LNCAP (cell line): ENCODE measurements around the gene TNIP1.

ENCODE experiments used
- TF ChIP-seq, protein P1 (sequence below): fragments of 450-650 bp; IDR thresholded peaks from 2 replicates; pipeline ENCODE4 v1.5.1; 2017; ENCODE audit warnings: mild to moderate bottlenecking

The TNIP1 gene

DNA sequence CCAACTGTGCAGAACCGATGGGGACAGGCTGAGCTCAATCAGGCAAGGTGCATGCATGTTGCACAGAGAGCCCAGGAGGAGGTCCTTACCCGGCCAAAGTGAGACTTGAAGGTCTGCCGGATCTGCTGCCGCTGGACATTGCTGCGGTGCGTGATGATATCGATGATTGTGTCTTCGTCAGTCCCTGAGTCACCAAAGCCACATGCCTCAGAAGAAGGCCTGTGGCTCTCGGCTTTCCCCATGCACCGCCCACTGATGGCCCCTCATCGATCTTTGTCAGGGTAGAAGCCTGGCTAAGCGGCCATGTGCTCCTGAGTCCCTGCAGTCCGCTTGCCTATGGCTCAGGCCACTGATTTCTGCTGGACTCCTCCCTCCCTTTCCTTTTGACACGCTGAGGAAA lies 42.0 kb upstream of the TNIP1 start:
- TF ChIP-seq, protein P1, sequence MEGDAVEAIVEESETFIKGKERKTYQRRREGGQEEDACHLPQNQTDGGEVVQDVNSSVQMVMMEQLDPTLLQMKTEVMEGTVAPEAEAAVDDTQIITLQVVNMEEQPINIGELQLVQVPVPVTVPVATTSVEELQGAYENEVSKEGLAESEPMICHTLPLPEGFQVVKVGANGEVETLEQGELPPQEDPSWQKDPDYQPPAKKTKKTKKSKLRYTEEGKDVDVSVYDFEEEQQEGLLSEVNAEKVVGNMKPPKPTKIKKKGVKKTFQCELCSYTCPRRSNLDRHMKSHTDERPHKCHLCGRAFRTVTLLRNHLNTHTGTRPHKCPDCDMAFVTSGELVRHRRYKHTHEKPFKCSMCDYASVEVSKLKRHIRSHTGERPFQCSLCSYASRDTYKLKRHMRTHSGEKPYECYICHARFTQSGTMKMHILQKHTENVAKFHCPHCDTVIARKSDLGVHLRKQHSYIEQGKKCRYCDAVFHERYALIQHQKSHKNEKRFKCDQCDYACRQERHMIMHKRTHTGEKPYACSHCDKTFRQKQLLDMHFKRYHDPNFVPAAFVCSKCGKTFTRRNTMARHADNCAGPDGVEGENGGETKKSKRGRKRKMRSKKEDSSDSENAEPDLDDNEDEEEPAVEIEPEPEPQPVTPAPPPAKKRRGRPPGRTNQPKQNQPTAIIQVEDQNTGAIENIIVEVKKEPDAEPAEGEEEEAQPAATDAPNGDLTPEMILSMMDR = no peak

DNA sequence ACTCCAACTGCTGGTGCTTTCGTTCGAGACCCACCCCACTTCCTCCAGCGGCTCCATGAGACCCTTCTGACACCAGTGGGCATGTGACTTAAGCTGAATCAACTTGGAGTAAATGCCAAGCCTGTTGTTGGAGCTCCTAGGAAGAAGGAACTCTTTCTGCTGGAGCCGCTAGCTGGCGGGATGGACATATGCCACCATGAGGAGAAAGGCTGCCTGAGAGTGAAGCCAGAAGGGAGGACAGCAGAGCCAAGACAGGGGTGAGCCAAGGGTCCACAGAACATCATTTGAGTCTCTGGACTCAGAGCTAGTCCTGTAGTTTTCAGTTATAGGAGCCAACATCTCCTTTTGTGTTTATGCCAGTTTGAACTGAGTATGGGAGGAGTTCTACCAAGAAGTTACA lies 40.8 kb upstream of the TNIP1 start:
- TF ChIP-seq, protein P1 = no peak

DNA sequence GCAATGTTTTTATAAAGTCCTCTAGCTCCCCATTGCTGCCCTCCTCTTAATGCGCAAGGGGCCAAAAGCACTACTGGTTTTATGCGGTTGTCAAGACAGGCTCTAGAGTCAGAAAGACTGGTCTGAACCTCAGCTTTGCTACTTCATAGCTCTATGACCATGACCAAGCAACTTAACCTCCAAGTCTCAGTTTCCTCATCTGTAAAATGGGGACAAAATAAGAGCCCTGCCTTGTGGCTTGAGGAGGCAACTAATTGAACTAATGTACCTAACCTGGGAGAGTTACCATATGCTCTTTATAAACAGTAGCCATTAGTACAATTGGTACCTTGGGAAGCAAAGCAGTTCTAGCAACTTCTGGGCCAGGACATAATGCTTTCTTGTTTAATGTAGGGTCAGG lies 40.3 kb upstream of the TNIP1 start:
- TF ChIP-seq, protein P1 = no peak

DNA sequence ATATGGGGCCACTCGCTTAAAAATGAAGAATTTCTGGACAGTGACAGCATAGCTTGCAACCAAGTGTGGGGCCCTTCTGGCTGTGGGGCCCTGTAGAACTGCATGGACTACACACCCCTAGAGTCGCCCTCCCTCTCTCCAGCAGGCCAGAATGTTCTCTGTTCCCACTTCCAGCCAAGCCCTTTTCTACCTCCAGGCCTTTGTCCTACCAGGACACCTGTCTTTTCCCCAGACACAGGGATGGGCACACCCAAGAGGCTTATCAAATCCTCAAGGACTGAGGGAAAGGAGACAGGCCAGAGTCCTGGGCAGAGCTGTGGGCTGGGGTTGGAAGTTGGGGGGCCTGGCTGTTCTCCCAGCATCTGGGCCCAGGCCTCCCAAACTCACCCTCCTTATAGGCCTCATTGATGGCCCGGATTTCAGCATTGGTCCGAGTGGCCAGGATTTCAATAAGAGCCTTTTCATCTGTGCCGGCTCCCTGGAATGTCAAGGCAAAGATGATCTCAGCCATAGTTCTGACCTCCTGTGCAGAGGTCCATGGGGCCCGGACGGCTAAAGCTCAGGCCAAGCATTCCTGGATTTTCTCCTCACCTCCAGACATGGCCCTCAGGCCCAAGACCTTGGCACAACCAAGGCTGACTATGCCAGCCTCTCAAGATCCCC lies 38.2 kb upstream of the TNIP1 start:
- TF ChIP-seq, protein P1 = no peak

DNA sequence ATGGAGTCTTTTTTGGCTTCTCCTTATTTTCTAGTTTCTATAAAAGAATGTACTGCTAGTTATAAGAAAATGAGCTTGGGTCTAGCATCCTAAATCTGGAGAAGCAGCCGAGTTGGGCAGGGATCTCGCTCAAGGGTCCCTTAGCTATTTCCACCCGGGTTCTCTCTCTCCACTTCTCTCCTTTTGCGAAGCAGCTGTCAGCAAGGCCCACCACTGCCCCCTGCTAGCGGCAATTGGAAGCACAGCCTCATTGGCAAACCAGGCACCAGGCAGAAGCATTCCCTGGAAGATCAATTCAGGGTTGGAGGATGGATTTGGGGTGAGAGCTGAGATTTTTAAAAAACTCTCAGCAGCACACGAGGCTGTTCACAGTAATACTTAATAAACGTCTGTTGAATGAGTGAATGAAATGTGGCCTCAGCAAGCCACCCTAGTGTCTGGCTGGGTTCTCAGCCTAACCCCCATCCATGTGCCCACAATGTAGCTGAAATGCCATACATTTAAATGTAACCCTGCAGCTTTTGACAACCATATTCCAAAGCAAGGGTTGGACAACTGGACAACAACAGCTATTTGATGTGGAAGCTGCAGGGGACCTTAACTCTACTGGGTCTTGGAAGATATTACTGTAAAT lies 34.6 kb upstream of the TNIP1 start:
- TF ChIP-seq, protein P1 = peak; percentile 91

DNA sequence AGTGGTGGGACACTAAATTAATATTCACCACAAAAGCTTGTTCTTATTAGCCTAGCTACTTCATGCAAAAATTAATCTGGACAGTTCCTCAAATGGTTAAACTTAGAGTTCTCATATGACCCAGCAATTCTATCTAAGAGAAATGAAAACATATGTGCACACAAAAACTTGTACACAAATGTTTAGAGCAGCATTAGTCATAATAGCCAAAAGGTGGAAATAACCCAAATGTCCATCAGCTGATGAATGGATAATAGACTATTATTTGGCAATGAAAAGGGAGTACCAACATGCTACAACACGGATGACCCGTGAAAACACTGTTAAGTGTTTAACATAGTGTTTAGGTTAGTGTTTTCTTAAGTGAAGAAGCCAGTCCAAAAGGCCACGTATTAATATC lies 32.8 kb upstream of the TNIP1 start:
- TF ChIP-seq, protein P1 = no peak

DNA sequence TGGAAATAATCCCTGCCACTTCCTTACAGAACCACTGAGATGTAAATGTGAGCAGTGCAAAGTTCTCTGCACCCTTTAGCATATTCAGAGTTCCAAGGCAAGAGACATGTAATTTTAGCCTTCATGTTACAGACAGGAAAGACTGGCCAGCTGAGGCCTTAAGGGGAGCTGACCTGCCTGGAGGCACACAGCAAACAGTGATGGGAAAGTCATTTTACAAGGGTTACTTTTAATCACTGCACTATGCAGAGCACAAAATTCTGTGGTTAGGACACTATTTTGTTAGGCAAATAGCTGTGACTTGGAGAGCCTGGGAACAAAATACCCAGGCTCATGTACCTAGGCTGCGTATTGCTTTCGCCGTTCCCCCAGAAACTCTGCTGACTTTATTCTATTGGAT lies 30.2 kb upstream of the TNIP1 start:
- TF ChIP-seq, protein P1 = no peak
